IMR-90 (cell line): ENCODE measurements around the gene TBC1D23.

ENCODE experiments used
- POLR2A ChIP-seq: IDR thresholded peaks from 2 replicates; pipeline ENCODE4 v1.6.1; 2012; ENCODE audit warnings: mild to moderate bottlenecking, low read depth, low read length
- TF ChIP-seq, protein P1 (sequence below): conservative IDR thresholded peaks from 2 replicates; pipeline ENCODE4 v1.5.1; 2012; ENCODE audit warnings: mild to moderate bottlenecking, low read depth, low read length, improper control_type of control experiment

DNA sequence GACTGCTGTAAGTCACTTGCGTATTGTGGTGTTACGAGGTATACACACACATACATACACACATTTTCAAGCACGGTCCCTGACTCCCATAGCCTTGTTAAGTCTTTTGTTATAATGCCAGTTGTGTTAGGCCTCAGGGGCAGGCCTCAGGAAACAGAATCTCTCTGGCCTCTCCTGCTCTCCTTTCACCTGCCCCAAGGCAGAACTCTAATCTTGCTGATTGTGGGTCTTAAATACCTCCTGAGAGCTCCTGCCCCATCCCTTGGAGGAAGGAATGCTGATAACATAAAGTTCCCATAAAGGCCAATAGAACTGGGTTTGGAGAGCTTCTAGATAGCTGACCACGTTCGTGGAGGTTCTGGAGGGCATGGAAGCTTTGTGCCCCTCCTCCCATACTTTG lies 69.9 kb downstream of the TBC1D23 start:
- TF ChIP-seq, protein P1, sequence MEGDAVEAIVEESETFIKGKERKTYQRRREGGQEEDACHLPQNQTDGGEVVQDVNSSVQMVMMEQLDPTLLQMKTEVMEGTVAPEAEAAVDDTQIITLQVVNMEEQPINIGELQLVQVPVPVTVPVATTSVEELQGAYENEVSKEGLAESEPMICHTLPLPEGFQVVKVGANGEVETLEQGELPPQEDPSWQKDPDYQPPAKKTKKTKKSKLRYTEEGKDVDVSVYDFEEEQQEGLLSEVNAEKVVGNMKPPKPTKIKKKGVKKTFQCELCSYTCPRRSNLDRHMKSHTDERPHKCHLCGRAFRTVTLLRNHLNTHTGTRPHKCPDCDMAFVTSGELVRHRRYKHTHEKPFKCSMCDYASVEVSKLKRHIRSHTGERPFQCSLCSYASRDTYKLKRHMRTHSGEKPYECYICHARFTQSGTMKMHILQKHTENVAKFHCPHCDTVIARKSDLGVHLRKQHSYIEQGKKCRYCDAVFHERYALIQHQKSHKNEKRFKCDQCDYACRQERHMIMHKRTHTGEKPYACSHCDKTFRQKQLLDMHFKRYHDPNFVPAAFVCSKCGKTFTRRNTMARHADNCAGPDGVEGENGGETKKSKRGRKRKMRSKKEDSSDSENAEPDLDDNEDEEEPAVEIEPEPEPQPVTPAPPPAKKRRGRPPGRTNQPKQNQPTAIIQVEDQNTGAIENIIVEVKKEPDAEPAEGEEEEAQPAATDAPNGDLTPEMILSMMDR = no peak
- TF ChIP-seq POLR2A = no peak
